Measurements from ENCODE around the gene NRN1. TPM values are rescaled to one million over a fixed set of nuclear protein-coding genes. Genes with fewer than 3 reads are reported as not detected.

NRN1 gene
- total and polyA plus RNA-seq, 12 donors: 1.1 to 13.6 (median 5.4) TPM

DNA sequence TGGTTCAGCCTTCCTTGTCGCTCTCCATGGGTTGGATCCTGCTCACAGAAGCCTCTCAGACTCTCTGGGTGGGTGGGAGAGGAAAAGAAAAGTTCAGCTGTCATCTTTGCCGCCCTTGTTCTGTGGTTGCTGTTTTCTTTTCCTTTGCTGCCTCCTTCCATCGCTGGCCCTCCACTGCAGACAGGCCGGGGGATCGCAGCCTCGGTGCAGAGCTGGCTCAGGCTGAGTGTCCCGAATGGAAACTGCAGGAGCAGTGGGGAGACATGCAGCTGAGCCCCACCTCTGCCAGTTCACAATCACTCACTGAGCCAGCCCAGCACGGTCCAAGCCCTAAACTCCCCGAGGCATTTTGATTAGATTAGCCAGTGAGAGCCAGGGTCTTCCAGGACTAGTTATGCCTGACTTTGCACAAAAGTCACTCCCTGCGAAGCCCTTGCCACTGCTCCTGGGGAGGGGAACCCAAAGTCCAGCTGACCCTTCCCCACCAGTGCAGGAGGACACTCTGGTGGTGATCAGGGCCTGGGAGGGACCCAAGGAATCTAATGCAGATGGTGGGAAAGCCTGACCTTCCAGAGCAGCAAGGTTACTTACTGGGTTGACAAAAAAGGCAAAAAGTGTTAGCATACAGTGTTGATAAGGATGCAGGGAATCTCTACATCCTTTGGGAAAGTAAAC, 14.0 kb downstream of the NRN1 start:
- no peak for DNase-seq
- WGBS, 4 donors: 42 to 45% (median 43%) methylated on average over 3 to 10 of the region's 10 CpGs
- intact Hi-C loops (cut with DNase I): no loop called here
- H3K36me3 ChIP-seq (replicated peaks in 1 of 2): no peaks in the 10 kb centered on the region
- no peaks in the 10 kb centered on the region for H3K9me3 ChIP-seq (replicated peaks in 1 of 3)
- H3K4me3 ChIP-seq: no peak overlapping the region
- TF ChIP-seq, protein P1, sequence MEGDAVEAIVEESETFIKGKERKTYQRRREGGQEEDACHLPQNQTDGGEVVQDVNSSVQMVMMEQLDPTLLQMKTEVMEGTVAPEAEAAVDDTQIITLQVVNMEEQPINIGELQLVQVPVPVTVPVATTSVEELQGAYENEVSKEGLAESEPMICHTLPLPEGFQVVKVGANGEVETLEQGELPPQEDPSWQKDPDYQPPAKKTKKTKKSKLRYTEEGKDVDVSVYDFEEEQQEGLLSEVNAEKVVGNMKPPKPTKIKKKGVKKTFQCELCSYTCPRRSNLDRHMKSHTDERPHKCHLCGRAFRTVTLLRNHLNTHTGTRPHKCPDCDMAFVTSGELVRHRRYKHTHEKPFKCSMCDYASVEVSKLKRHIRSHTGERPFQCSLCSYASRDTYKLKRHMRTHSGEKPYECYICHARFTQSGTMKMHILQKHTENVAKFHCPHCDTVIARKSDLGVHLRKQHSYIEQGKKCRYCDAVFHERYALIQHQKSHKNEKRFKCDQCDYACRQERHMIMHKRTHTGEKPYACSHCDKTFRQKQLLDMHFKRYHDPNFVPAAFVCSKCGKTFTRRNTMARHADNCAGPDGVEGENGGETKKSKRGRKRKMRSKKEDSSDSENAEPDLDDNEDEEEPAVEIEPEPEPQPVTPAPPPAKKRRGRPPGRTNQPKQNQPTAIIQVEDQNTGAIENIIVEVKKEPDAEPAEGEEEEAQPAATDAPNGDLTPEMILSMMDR (IDR thresholded peaks at IDR 0.05): no peak
- no peak for TF ChIP-seq POLR2A (IDR thresholded peaks at IDR 0.05)
- peaks cover 37% of the 10 kb centered on the region for H3K27me3 ChIP-seq
- H3K27ac ChIP-seq: no peak overlapping the region
- peaks cover 10 to 19% of the 10 kb centered on the region in 2 donors for H3K4me1 ChIP-seq (replicated peaks in 1 of 2)

DNA sequence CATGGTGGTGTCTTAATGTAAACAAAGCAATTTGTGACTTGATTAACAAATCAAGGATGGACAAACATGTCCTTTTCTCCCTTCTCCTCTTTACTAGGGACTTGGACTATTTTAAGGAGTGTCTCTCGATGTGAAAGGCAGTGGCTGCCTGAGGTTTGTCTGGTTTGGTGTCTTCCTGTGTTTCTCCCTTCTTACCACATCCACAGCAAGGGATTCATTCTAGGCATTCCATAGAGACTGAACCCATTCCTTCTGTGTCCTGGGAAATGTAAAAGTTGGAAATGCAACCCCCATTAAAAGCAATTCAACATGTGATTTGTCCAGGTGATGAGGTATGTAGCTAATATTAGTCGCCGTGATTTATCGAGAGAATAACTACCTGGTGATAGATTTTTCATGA, 15.9 kb downstream of the NRN1 start:
- H3K27ac ChIP-seq: no peak overlapping the region
- WGBS, 4 donors: 84 to 90% (median 88%) methylated on average over 4 of the region's 4 CpGs
- DNase-seq: no peak
- TF ChIP-seq POLR2A (IDR thresholded peaks at IDR 0.05): no peak
- TF ChIP-seq, protein P1 (IDR thresholded peaks at IDR 0.05): no peak
- peaks cover 28% of the 10 kb centered on the region for H3K27me3 ChIP-seq
- no peak overlapping the region for H3K4me3 ChIP-seq
- peaks cover 0 to under 1% of the 10 kb centered on the region in 2 donors for H3K4me1 ChIP-seq (replicated peaks in 1 of 2)
- intact Hi-C loops (cut with DNase I): no loop called here
- H3K9me3 ChIP-seq (replicated peaks in 1 of 3): no peaks in the 10 kb centered on the region
- no peaks in the 10 kb centered on the region for H3K36me3 ChIP-seq (replicated peaks in 1 of 2)

DNA sequence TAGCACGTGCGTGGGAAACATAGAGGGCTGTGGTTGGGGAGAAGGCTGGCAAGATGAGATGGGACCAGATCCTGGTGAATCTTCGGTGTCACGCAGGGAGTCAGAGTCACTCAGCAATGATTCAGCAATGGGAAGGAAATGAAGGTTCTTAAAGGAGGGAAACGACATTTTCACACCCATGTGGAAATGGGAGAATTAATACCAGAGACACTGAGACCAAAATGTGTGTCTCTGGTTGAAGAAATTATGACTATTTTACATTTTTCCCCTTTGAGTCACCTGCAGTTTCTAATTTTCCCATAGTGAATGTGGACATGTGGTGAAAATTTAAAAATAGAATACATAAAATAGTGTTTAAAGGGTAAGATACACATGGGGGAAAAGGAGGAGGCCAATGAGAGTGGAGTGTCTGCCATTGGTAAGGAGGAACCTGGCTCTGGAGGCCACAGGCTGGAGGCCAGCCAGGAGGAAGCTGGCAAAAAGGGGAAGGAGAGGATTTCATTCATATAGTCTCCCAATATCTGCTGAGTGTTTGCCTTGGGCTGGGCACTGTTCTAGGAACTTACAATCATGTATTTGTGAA, 17.5 kb downstream of the NRN1 start:
- H3K4me1 ChIP-seq (replicated peaks in 1 of 2): no peaks in the 10 kb centered on the region
- intact Hi-C loops (cut with DNase I): no loop called here
- no peak for TF ChIP-seq POLR2A (IDR thresholded peaks at IDR 0.05)
- TF ChIP-seq, protein P1 (IDR thresholded peaks at IDR 0.05): no peak
- H3K36me3 ChIP-seq (replicated peaks in 1 of 2): no peaks in the 10 kb centered on the region
- peak in 6 of 7 donors; percentile 35 to 67 (median 52) for DNase-seq
- H3K27me3 ChIP-seq: peaks cover 12% of the 10 kb centered on the region
- WGBS, 4 donors: 75 to 91% (median 76%) methylated on average over 5 of the region's 5 CpGs
- no peak overlapping the region for H3K27ac ChIP-seq
- no peak overlapping the region for H3K4me3 ChIP-seq
- H3K9me3 ChIP-seq (replicated peaks in 1 of 3): no peaks in the 10 kb centered on the region

DNA sequence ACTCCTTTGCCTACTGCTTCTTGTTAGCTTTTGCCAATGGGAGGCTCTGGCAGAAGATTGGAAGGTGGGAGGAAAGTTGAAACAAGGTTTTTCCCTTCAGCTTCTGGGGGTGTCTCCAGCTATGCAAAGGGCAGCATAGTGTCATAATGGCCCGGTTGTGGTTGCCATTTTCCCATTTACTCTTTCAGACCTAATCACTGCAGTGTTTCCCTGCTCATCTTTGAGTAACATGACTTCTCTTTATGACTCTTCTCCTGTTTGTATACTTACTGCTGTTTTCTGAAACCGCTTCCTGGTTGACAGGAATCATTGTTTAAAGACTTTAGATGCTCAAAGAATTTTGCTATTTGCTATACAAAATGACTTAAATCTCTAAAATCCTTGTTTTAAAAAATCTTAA, 19.9 kb downstream of the NRN1 start:
- no peak for DNase-seq
- Histone ChIP-seq H3K4me1 (replicated peaks in 1 of 2) (no peaks in the 10 kb centered on the region), H3K27ac (no peak overlapping the region), H3K9me3 (replicated peaks in 1 of 3) (no peaks in the 10 kb centered on the region), H3K36me3 (replicated peaks in 1 of 2) (no peaks in the 10 kb centered on the region), H3K4me3 (no peak overlapping the region), H3K27me3 (no peaks in the 10 kb centered on the region)
- intact Hi-C loops (cut with DNase I): no loop called here
- TF ChIP-seq POLR2A (IDR thresholded peaks at IDR 0.05): no peak
- TF ChIP-seq, protein P1 (IDR thresholded peaks at IDR 0.05): no peak
- 38 to 72% (median 60%) methylated on average over 2 of the region's 2 CpGs for WGBS, 4 donors

Measured in adrenal gland (tissue), 12 donors.